Fibroblast of skin of right quadriceps (primary cell): ENCODE measurements around the gene ZNF335.
"Not testable (repeated sequence)": the region's sequence is repeated elsewhere in the genome, so short reads cannot be mapped to it uniquely, and the experiment has no call there.

Experiments
- DNase-seq: peaks from one replicate; pipeline ENCODE4 v3.0.0-alpha.2; 2013

The ZNF335 gene

GRCh38 chr20:45969712-45970634 lies 2.0 kb downstream of the ZNF335 start:
- peak; percentile 51 for DNase-seq

DNA sequence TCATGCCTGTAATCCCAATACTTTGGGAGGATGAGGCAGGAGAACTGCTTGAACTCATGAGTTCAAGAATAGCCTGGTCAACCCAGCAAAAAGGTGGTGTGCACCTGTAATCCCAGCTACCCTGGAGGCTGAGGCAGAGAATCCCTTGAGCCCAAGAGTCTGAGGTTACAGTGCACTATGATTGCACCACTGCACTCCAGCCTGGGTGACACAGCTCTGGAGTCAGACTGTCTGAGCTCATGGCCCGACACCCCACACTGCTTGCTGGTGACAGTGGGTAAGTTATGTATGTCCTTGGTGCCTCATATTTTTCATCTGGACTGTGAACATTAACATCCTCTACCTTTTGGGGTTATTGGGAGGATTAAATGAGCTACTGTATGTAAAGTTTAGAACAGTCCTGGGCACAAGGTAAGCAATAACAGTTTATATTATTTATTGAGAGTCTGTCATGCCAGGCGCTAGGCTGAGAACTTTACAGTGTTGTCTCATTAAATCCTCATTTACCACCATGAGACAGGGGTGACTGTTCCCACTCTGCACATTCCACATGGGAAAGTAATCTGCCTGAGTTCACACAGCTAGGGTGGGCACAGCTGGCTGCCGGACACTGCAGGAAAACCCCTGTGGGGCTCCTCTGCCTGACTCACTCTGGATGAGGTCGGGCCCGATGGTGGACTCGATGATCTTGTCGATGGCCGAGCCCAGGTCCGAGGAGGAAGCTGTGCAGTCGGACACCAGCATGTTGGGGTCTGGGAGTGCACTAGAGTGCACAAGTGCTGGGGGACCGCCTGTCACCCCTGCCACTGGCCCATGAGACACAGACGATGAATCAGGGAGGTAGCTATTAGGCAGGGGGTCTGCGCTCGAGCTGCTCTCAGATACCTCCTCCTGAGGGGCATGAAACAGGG lies 2.9 kb downstream of the ZNF335 start:
- DNase-seq: peak; percentile 28

- DNase-seq: no peak
Observed at GRCh38 chr20:45968081-45968671, 3.8 kb downstream of the ZNF335 start.

DNA sequence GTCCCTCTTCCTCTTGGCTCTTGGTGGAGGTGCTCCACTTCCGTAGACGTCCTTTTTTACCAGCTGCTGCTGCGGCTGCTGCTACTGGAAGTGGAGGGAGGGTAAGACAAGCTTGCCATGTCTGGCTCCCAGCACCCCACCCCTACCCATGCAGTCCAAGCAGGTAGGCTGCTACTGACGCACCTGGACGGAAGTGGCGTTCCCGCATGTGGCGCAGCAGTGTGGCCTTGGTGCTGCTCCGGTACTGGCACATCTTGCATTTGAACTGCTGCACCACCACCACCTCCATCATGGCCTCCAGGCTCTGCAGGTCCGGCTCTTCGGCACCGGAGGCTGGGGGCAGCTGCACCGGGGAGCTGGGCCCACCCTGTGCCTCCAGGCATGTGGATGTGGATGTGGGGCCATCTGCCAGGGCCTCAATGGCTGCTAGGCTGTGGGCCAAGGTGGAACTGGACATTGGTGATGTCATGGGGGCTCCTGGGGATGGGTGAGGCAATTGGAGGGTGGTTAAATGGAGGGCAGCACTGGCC lies 4.4 kb downstream of the ZNF335 start:
- no peak for DNase-seq

- DNase-seq: no peak
Observed at GRCh38 chr20:45965169-45966002, 6.6 kb downstream of the ZNF335 start.

GRCh38 chr20:45964006-45964400 lies 8.0 kb downstream of the ZNF335 start:
- DNase-seq: no peak

DNA sequence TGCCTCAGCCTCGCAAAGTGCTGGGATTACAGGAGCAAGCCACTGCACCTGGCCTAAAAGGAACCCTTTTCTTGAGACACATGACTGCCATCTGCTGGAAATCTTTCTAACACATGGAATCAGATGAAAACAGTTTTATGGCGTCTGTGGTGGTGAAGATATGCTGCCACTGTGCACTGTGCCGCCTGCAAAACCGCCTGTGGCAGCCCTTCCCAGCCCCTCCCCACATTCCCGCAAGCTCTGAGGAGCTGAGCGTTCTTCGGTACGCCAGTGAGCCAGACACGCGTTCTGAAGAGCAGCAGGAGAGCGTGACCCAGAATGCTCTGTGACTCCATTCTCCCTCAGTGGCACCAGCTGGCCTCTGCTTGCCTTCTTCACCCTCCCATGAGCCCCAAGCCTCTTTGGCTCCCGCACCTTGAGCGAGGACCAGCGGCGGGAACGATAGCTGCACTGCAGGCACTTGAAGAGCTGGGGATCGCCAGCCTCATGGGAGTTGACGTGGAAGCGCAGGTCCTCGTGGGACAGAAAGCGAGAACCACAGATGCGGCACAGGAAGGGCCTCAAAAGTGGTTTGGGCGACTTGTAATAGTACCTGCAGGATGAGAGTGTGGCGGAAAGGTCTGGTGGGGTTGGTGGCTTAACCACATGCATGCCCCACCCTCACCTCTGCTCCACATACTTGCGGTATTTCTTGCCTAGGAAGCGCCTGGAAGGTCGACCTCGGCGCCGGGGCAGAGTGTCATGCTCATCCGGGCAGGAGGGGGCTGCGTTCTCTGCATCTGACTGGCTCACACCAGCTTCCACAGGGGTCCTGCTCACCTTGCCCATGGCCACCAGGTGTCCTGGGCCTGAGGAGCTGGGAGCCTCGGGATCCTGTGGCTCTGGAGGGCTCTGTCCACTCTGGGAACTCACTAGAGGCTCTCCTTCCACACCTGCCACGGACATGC lies 8.7 kb downstream of the ZNF335 start:
- DNase-seq: peak; percentile 42

DNA sequence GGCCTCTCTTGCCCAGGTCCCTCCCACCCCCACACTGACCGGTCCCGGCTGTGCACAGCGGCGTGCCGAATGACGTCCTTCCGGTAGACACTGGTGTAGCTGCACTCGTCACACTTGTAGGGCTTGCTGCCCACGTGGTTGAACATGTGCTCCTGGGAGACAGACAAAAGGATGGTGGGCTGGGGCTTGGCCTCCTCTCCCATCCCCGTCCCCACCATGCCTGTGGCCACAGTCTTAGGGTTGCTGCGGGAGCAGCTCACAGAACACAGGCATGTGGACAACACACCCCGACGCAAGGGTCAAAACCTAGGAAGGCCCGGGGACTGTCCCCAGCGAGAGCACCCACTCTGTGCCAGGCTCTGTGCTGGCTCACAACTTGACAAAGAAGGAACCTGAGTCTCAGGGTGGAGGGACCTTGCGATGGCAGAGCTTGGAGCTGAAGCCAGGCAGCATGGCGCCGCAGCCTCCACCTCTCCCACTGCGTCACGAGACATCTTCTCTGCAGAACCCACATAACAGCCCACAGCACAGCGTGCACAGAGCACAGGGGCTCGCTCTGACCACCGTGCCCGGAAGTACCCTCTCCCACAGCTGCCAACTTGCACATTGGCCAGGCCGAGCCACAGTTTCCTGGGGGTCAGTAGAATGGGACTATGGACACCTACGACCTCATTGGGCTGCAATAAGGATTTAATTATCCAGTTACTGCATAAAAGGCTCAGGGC lies 9.8 kb downstream of the ZNF335 start:
- DNase-seq: no peak

DNA sequence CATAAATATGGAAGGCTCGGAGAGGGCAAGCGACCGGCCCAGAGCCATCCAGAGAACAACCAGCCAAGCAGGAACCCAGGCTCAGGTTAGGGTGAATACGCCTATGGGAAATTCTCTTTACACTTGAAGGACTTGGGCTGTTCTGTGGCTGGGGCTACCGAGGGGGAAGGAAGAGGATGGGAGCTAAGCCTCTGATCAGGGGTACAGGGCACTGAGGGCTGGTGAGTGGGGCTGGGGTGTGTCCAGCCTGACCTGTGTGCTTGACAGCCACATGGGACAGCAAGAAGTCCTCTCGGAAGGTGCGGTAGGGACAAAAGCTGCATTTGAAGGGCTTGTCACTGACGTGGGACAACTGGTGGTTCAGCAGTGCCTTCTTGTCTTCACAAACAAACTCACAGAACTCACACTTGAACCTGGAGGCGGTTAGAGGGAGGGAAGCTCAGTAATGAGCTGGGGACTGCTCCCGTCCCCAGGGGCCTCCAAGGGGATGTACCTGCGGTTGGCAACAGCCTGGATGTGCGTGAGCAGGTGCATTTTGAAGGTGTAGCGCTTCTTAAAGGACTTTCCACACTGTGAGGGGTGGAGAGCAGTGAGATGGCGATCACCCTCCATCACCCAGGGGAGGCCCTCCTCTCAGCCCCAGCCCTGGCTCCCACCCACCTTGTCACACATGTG lies 11.9 kb downstream of the ZNF335 start:
- no peak for DNase-seq

DNA sequence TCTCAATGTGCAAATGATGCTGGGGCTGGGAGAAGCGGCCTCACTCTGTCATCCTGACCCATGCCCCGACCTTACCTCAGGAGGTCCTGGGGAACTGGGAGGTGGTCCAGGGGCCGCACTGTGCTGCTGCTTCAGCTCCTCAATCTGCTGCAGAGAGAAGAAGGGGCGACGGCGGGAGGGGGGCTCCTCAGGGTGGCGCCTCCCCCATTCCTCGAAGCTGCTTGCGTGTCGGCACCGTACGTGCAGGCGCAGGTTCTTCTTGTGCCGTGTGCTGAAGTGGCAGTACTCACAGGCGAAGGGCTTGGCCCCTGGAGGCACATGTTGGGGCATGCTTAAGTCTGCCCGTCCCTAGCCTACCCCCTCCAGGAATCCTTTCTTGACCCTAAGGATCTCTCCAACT lies 12.9 kb downstream of the ZNF335 start:
- DNase-seq: no peak

DNA sequence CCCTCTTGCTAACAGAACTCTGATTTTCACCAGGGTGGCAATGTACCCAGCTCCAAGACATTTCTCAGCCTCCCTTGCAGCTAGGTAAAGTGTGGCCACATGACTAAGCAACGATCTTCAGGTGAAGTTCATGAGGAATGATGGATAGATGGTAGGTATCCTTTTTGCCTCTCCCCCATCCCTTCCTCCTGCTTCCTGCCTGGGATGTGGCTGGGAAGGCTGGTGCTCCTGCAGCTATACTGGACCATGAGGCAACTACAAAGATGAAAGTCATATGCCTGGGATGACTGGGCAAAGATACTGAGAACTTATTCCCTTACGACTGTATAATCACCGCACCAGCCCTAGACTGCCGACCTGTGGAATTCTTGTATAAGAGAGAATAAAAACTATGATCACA lies 13.4 kb downstream of the ZNF335 start:
- no peak for DNase-seq

DNA sequence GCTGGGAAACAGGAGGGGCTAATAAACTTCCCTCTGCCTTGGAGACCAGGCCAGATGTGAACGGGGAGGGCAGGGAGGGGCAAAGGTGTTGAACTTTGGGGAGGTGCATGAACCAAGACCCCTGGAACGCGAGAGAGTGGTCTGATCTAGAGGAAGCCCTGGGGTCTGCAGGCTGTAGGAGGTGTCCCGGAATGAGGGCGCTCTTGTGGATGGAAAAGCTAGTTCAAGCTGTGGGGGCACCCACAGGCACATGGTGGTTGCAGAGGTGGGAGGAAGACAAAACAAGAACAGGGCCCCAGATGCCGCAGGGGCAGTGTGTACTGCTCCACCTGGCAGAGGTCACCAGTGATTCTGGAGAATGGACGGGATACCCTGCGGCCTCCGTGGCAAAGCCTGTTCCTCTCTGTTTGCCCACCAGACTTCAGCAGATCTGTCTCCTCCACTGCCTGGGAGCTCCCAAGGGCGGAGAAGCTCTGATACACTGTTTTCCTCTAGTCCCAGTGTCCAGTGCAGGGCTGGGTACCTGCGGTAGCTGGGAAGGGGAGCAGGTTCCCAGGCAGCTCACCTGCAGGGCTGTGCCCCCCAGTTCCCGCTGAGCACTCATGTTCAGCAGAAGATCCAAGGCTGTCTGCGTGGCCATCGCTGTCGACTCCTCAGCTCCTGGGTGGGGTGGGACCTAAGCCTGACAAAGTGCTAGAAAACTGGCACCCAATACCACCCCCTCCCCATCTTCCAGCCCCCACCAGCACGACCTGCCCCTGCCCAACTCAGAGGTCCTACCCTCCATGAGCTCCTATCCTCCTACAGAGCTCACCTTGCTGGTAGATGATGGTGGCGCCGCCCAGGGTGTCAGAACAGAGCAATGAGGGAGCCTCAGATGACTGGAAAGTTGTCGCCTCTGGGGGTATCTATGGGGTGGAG lies 14.7 kb downstream of the ZNF335 start:
- no peak for DNase-seq

- DNase-seq: not testable (repeated sequence)
Observed at GRCh38 chr20:45956326-45956725, 15.7 kb downstream of the ZNF335 start.

GRCh38 chr20:45953672-45954071 lies 18.3 kb downstream of the ZNF335 start:
- no peak for DNase-seq

GRCh38 chr20:45952861-45953260 lies 19.1 kb downstream of the ZNF335 start:
- no peak for DNase-seq

DNA sequence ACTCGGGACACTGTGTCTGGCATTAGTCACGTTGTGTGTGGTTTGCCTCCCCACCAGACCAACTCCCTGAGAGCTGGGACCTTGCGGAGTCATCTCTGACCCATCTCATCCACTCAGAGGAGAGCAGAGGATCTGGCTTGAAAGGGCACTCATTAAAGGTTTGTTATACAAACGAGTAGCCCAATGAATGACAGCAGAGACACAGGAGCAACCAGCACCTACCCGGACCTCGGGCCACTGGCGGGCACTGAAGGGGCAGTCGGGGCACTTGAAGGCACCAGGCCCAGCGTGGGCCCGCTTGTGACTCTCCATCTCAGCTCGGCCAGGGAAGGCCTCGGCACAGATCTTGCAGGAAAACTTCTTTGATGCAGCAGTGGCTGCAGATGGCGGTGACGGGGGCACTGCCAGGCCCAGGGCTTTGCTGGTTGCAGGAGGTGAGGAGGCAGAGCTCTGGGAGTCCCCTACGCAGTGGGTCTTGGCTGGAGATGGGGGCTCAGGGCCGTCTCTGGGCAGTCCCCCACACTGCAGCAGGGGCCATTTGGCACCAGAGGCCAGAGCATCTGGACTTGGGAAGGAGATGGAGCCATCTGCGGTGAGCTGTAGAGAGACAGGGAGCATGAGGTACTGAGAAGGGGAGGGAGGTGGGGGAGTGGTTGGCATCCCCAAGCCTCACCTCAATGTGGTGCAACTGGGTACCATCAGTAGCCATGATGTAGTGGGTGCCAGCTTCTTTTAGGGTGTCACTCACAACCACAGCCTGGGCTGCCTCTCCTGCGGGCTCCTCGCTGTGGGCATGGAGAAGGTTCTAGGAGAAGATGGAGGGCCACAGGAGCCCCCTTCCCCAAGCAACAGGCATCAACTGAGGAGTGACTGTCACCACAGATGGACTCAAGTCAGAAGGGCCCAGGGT lies 19.8 kb downstream of the ZNF335 start:
- no peak for DNase-seq

DNA sequence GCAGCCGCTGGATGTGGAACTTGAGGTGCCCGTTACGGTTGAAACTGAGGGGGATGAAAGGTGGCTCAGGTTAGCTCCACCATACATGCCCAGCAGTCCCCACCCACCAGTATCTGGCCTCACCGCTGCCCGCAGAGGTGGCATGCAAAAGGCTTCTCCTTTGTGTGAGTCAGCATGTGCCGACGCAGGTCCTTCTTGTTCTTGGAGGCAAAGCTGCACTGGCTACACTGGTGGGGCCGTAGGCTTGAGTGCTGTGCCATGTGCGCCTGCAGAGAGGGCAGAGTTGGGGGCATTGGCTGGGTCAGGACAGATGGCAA lies 21.7 kb downstream of the ZNF335 start:
- no peak for DNase-seq
